HG03460 (cell line): Measurements from ENCODE around the gene LUC7L.
"Not testable (repeated sequence)": the region's sequence is repeated elsewhere in the genome, so short reads cannot be mapped to it uniquely, and the experiment has no call there.

Source experiments
- ATAC-seq: cut with Tn5 transposase; IDR thresholded peaks from one replicate; pipeline ENCODE4 v1.9.1; 2021; ENCODE audit not compliant: unreplicated experiment

Gene LUC7L

GRCh38 chr16:167122-167690, 62.0 kb downstream of the LUC7L start:
- no peak for ATAC-seq

GRCh38 chr16:166375-167121, 62.7 kb downstream of the LUC7L start:
- ATAC-seq: no peak

- no peak for ATAC-seq
These were observed 63.5 kb downstream of the LUC7L start, which contains the start of gene HBM for GRCh38 chr16:165539-166374. Gene HBM, plus strand, starts transcription at chr16:165978. Its CDS starts 20 bp downstream, at chr16:165998.

- ATAC-seq: no peak
These were observed 64.3 kb downstream of the LUC7L start for GRCh38 chr16:164827-165538.

- not testable (repeated sequence) for ATAC-seq
These were observed 65.0 kb downstream of the LUC7L start for GRCh38 chr16:164134-164823.

- not testable (repeated sequence) for ATAC-seq
These were observed 65.6 kb downstream of the LUC7L start for GRCh38 chr16:163696-164095.

- ATAC-seq: not testable (repeated sequence)
These were observed 66.1 kb downstream of the LUC7L start for GRCh38 chr16:163139-163538.

- no peak for ATAC-seq
These were observed 66.8 kb downstream of the LUC7L start for GRCh38 chr16:162271-162991.

- no peak for ATAC-seq
These were observed 68.5 kb downstream of the LUC7L start for GRCh38 chr16:160691-161190.

- not testable (repeated sequence) for ATAC-seq
These were observed 69.0 kb downstream of the LUC7L start for GRCh38 chr16:160242-160641.

- no peak for ATAC-seq
These were observed 70.0 kb downstream of the LUC7L start for GRCh38 chr16:159136-159849.

- ATAC-seq: no peak
These were observed 74.2 kb downstream of the LUC7L start for GRCh38 chr16:155031-155398.

- no peak for ATAC-seq
These were observed 74.8 kb downstream of the LUC7L start for GRCh38 chr16:154217-155030.

GRCh38 chr16:153550-154216, 75.6 kb downstream of the LUC7L start:
- not testable (repeated sequence) for ATAC-seq

- ATAC-seq: not testable (repeated sequence)
These were observed 76.1 kb downstream of the LUC7L start for GRCh38 chr16:153129-153521.

GRCh38 chr16:152141-153128, 76.8 kb downstream of the LUC7L start, which contains the start of gene HBZ:
Gene HBZ, plus strand, starts transcription at chr16:152644. Its CDS starts 266 bp downstream, at chr16:152910.
- no peak for ATAC-seq
